ENCODE results near the gene VILL. TPM values are rescaled to one million over a fixed set of nuclear protein-coding genes. Genes with fewer than 3 reads are reported as not detected.

VILL gene
- polyA plus RNA-seq, 1 donor from 2014 or later: not detected

DNA sequence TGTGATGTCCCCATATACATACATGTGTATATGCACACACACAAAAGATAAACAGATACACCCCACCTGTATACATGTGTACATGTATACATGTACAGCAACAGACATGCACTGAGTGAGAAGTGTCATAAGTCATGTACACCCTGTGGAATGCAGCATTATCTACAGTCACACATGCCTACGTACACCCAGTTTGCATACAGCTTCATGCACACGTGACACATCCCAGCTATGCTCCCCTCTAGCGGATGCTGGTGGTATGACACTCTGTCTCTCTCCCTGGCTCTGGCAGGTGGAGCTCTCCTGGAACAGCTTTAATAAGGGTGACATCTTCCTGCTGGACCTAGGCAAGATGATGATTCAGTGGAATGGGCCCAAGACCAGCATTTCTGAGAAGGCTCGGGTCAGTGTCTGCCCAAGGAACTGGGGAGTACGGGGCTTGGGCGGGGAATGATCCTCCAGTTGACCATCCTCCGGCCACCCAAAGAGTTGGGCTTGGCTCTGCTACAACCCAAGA, 6.3 kb downstream of the VILL start:
- no peak for TF ChIP-seq EZH2 (IDR thresholded peaks at IDR 0.05; ENCODE audit: borderline replicate concordance, insufficient read depth, low read length, poor library complexity, severe bottlenecking)
- peak; percentile 57 for TF ChIP-seq RAD21 (conservative IDR thresholded peaks at IDR 0.05)
- TF ChIP-seq POLR2AphosphoS5 (IDR thresholded peaks at IDR 0.05): no peak
- TF ChIP-seq EP300 (conservative IDR thresholded peaks at IDR 0.05; ENCODE audit: poor library complexity, severe bottlenecking): no peak
- TF ChIP-seq SMC3 (conservative IDR thresholded peaks at IDR 0.05; ENCODE audit: poor library complexity): peak; percentile 59
- TF ChIP-seq, protein P1, sequence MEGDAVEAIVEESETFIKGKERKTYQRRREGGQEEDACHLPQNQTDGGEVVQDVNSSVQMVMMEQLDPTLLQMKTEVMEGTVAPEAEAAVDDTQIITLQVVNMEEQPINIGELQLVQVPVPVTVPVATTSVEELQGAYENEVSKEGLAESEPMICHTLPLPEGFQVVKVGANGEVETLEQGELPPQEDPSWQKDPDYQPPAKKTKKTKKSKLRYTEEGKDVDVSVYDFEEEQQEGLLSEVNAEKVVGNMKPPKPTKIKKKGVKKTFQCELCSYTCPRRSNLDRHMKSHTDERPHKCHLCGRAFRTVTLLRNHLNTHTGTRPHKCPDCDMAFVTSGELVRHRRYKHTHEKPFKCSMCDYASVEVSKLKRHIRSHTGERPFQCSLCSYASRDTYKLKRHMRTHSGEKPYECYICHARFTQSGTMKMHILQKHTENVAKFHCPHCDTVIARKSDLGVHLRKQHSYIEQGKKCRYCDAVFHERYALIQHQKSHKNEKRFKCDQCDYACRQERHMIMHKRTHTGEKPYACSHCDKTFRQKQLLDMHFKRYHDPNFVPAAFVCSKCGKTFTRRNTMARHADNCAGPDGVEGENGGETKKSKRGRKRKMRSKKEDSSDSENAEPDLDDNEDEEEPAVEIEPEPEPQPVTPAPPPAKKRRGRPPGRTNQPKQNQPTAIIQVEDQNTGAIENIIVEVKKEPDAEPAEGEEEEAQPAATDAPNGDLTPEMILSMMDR (IDR thresholded peaks at IDR 0.05; ENCODE audit: poor library complexity, severe bottlenecking): peak; percentile 78
- Histone ChIP-seq H3K27ac (ENCODE audit: low read length) (no peak overlapping the region), H3K4me3 (ENCODE audit: low read length) (no peak overlapping the region), H3K27me3 (ENCODE audit: insufficient read depth, low read depth, low read length) (peaks cover 3% of the 10 kb centered on the region), H3F3A (ENCODE audit: insufficient read depth, low read length, poor library complexity, severe bottlenecking) (no peaks in the 10 kb centered on the region), H3K36me3 (ENCODE audit: insufficient read depth, low read length) (no peaks in the 10 kb centered on the region), H3K9me3 (ENCODE audit: low read length) (no peaks in the 10 kb centered on the region), H2AFZ (ENCODE audit: low read depth, low read length) (no peak overlapping the region), H3K79me2 (replicated peaks; ENCODE audit: insufficient read depth, low read length) (no peaks in the 10 kb centered on the region), H3K9ac (ENCODE audit: low read length) (no peak overlapping the region), H4K20me1 (ENCODE audit: insufficient read depth) (no peaks in the 10 kb centered on the region), H3K9me2 (ENCODE audit: insufficient read depth, low read length) (no peaks in the 10 kb centered on the region), H3K4me2 (ENCODE audit: low read length) (no peak overlapping the region)

GRCh38 chr3:37997342-37997741, 6.8 kb downstream of the VILL start:
- H3K9me2 ChIP-seq (ENCODE audit: insufficient read depth, low read length): no peaks in the 10 kb centered on the region
- H3K27ac ChIP-seq (ENCODE audit: low read length): no peak overlapping the region
- no peaks in the 10 kb centered on the region for H3K79me2 ChIP-seq (replicated peaks; ENCODE audit: insufficient read depth, low read length)
- no peak overlapping the region for H3K4me3 ChIP-seq (ENCODE audit: low read length)
- no peak overlapping the region for H3K4me2 ChIP-seq (ENCODE audit: low read length)
- no peak overlapping the region for H2AFZ ChIP-seq (ENCODE audit: low read depth, low read length)
- H3K36me3 ChIP-seq (ENCODE audit: insufficient read depth, low read length): no peaks in the 10 kb centered on the region
- H3K27me3 ChIP-seq (ENCODE audit: insufficient read depth, low read depth, low read length): peaks cover 3% of the 10 kb centered on the region
- no peak overlapping the region for H3K9ac ChIP-seq (ENCODE audit: low read length)
- H4K20me1 ChIP-seq (ENCODE audit: insufficient read depth): no peaks in the 10 kb centered on the region
- TF ChIP-seq, protein P1 (IDR thresholded peaks at IDR 0.05; ENCODE audit: poor library complexity, severe bottlenecking): no peak
- TF ChIP-seq RAD21 (conservative IDR thresholded peaks at IDR 0.05): no peak
- no peak for TF ChIP-seq EZH2 (IDR thresholded peaks at IDR 0.05; ENCODE audit: borderline replicate concordance, insufficient read depth, low read length, poor library complexity, severe bottlenecking)
- TF ChIP-seq TAF1 (IDR thresholded peaks at IDR 0.05; ENCODE audit: low read depth): no peak
- no peak for TF ChIP-seq SMC3 (conservative IDR thresholded peaks at IDR 0.05; ENCODE audit: poor library complexity)
- TF ChIP-seq POLR2AphosphoS5 (IDR thresholded peaks at IDR 0.05): no peak
- TF ChIP-seq MXI1 (conservative IDR thresholded peaks at IDR 0.05; ENCODE audit: poor library complexity, severe bottlenecking): no peak
- TF ChIP-seq, protein P2, sequence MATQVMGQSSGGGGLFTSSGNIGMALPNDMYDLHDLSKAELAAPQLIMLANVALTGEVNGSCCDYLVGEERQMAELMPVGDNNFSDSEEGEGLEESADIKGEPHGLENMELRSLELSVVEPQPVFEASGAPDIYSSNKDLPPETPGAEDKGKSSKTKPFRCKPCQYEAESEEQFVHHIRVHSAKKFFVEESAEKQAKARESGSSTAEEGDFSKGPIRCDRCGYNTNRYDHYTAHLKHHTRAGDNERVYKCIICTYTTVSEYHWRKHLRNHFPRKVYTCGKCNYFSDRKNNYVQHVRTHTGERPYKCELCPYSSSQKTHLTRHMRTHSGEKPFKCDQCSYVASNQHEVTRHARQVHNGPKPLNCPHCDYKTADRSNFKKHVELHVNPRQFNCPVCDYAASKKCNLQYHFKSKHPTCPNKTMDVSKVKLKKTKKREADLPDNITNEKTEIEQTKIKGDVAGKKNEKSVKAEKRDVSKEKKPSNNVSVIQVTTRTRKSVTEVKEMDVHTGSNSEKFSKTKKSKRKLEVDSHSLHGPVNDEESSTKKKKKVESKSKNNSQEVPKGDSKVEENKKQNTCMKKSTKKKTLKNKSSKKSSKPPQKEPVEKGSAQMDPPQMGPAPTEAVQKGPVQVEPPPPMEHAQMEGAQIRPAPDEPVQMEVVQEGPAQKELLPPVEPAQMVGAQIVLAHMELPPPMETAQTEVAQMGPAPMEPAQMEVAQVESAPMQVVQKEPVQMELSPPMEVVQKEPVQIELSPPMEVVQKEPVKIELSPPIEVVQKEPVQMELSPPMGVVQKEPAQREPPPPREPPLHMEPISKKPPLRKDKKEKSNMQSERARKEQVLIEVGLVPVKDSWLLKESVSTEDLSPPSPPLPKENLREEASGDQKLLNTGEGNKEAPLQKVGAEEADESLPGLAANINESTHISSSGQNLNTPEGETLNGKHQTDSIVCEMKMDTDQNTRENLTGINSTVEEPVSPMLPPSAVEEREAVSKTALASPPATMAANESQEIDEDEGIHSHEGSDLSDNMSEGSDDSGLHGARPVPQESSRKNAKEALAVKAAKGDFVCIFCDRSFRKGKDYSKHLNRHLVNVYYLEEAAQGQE (IDR thresholded peaks at IDR 0.05; ENCODE audit: borderline replicate concordance): no peak
- TF ChIP-seq EP300 (conservative IDR thresholded peaks at IDR 0.05; ENCODE audit: poor library complexity, severe bottlenecking): no peak
- no peaks in the 10 kb centered on the region for H3F3A ChIP-seq (ENCODE audit: insufficient read depth, low read length, poor library complexity, severe bottlenecking)
- no peaks in the 10 kb centered on the region for H3K9me3 ChIP-seq (ENCODE audit: low read length)
